Measurements from ENCODE around the gene FKBP9. TPM values are rescaled to one million over a fixed set of nuclear protein-coding genes. Genes with fewer than 3 reads are reported as not detected.

The FKBP9 gene
- total RNA-seq, 1 experiment from 2014 or later: 11.1 TPM

DNA sequence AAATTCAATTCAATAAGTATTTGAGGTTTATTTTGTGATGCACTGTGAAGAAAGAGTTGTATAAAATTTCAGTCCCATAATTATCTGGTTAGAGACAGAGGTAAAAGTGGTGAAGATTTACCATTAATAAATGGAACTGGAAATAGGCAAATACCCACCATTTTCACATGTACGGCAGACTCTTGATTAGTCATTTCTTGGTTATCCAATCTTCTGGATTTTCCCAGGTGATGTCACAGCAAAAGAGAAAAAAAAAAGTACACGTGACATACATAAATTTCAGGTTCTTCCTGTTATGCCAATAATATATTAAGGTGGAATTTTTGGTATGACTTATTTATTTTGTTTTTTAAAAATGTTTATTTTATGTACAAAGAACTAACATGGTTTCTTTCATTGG is 78.5 kb downstream of the FKBP9 start:
- Histone ChIP-seq H3K14ac (ENCODE audit: insufficient read depth, low read length) (no peak overlapping the region), H3K23me2 (ENCODE audit: insufficient read length, low read depth, low read length, poor library complexity, severe bottlenecking) (no peaks in the 10 kb centered on the region), H3K79me1 (ENCODE audit: insufficient read depth, low read depth, low read length, poor library complexity, severe bottlenecking) (peaks cover 1% of the 10 kb centered on the region), H3K18ac (ENCODE audit: insufficient read length, low read depth, low read length) (no peak overlapping the region), H4K20me1 (ENCODE audit: control insufficient read depth, insufficient read depth, insufficient read length) (no peaks in the 10 kb centered on the region), H2BK120ac (ENCODE audit: low read depth, low read length, poor library complexity, severe bottlenecking) (no peak overlapping the region), H2AK5ac (ENCODE audit: insufficient read length, low read length) (no peak overlapping the region), H4K5ac (ENCODE audit: insufficient read length, low read depth, low read length) (no peak overlapping the region), H4K8ac (replicated peaks; ENCODE audit: insufficient read length, low read depth, low read length) (no peak overlapping the region), H2BK5ac (ENCODE audit: insufficient read length, low read length) (no peak overlapping the region), H3K27ac (ENCODE audit: insufficient read length, low read depth, low read length) (no peak overlapping the region), H2BK15ac (ENCODE audit: low read depth, low read length) (no peak overlapping the region), H3K4ac (ENCODE audit: low read depth, low read length) (no peak overlapping the region), H4K91ac (ENCODE audit: insufficient read length, low read depth, low read length) (no peak overlapping the region), H2BK12ac (ENCODE audit: insufficient read length, low read depth, low read length) (no peak overlapping the region), H3K9ac (ENCODE audit: extremely low read depth, insufficient read length, low read length) (no peak overlapping the region), H3K79me2 (ENCODE audit: insufficient read depth, low read length) (no peaks in the 10 kb centered on the region; the same call in 1 of the 2 replicates), H2AFZ (ENCODE audit: low read length) (no peak overlapping the region), H3K56ac (ENCODE audit: insufficient read length, low read depth, low read length) (no peak overlapping the region), H3K4me2 (ENCODE audit: insufficient read depth, insufficient read length, low read length) (no peak overlapping the region), H3T11ph (ENCODE audit: low read length) (no peak overlapping the region), H3K23ac (ENCODE audit: insufficient read length, low read depth, low read length) (no peak overlapping the region), H3K9me3 (ENCODE audit: control insufficient read depth, low read depth, low read length) (no peaks in the 10 kb centered on the region), H3K27me3 (ENCODE audit: insufficient read depth, low read length) (no peaks in the 10 kb centered on the region), H3K4me1 (ENCODE audit: insufficient read depth, low read length) (no peaks in the 10 kb centered on the region), H2BK20ac (ENCODE audit: low read depth, low read length, poor library complexity, severe bottlenecking) (no peak overlapping the region)
- TF ChIP-seq, protein P1, sequence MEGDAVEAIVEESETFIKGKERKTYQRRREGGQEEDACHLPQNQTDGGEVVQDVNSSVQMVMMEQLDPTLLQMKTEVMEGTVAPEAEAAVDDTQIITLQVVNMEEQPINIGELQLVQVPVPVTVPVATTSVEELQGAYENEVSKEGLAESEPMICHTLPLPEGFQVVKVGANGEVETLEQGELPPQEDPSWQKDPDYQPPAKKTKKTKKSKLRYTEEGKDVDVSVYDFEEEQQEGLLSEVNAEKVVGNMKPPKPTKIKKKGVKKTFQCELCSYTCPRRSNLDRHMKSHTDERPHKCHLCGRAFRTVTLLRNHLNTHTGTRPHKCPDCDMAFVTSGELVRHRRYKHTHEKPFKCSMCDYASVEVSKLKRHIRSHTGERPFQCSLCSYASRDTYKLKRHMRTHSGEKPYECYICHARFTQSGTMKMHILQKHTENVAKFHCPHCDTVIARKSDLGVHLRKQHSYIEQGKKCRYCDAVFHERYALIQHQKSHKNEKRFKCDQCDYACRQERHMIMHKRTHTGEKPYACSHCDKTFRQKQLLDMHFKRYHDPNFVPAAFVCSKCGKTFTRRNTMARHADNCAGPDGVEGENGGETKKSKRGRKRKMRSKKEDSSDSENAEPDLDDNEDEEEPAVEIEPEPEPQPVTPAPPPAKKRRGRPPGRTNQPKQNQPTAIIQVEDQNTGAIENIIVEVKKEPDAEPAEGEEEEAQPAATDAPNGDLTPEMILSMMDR (conservative IDR thresholded peaks at IDR 0.05): no peak
- Mint-ChIP-seq H3K4me3 (no peak overlapping the region), H3K4me1 (no peaks in the 10 kb centered on the region), H3K27me3 (ENCODE audit: low read depth) (no peaks in the 10 kb centered on the region), H3K36me3 (ENCODE audit: insufficient read depth in 1 of 3, low read depth in 3 of 3) (peaks cover 0 to 1% (median 0%) of the 10 kb centered on the region in 3 experiments; a peak in 1 of 7 replicates), H3K27ac (no peak overlapping the region), H3K9me3 (no peaks in the 10 kb centered on the region)
- WGBS (ENCODE audit: extremely low coverage, insufficient read length, low lambda C conversion rate): no CpG with 5 or more reads among the region's 2 CpGs
- no peak for DNase-seq

Measured in H9 (cell line).